GM20431 (cell line): ENCODE data around the gene STK33.
"Not testable (repeated sequence)": the region's sequence is repeated elsewhere in the genome, so short reads cannot be mapped to it uniquely, and the experiment has no call there.

ENCODE experiments used
- in situ Hi-C: fragments of 300-500 bp; cut with MseI, MboI; formaldehyde crosslinking; loops from one replicate; pipeline ENCODE4 v1.15.0; 2020; ENCODE audit warnings: low sequenced_read_pairs; ENCODE audit not compliant: unreplicated experiment

Gene STK33

GRCh38 chr11:8561461-8561860 lies 32.6 kb downstream of the STK33 start:
- in situ Hi-C loops: loop anchor here (10.0 to 25.0 kb wide), 2 partner anchors 199 to 337 kb away; no protein-coding TSS in a partner anchor

DNA sequence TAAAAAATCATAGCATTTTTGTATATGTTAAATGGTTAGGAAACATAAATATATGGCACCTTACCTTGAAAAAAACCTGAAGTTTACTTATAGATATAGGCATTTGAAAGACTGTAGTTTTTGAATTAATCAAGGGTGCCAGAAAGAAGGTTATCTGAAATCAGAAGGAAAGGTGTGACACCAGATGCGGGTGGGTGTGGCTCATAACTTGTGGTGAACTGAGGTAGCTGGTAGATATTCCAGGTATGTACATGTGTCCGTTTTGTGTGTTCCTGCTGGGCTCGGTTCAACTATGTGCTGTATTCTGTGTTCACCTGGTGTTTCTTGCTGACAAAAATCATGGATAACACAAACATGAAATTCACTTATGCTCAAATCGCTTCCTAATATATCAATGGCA lies 35.6 kb downstream of the STK33 start:
- in situ Hi-C loops: loop anchor here (25.0 kb wide), 1 partner anchor 196 kb away; no protein-coding TSS in a partner anchor

- in situ Hi-C loops: no loop called here
Observed at GRCh38 chr11:8545698-8546366, 48.2 kb downstream of the STK33 start.

- in situ Hi-C loops: no loop called here
Observed at GRCh38 chr11:8544807-8545206, 49.2 kb downstream of the STK33 start.

DNA sequence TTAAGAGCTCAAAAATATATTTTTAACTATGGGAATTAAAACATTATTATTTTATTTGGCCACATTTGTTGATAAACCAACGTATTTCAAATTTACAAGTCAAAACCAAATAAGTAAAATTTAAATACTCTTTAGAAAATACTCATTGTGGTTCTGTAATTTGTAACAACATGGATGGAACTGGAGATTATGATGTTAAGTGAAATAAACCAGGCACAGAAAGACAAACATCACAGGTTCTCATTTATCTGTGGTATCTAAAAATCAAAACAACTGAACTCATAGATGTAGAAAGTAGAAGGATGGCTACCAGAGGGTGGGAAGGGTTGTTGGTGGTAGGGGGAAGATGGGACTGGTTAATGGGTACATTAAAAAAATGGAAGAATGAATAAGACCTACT lies 50.8 kb downstream of the STK33 start:
- in situ Hi-C loops: no loop called here

DNA sequence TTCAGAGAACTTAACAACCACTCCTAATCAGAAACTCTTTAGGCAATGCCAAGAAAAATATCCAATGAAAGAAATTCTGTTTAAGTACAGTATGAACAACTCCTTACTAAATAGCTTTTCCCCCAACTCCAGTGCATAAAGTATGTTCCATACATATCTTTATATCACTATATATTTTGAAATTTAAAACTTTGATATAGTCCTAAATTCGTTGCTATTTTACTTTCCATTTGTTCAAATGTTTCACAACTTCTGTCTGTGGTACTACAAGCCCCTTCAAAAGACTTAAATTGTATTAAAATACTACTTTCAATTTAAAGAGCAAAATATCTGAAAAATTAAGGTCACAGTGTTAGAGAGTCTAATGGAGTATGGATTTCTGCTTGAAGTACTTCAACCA lies 52.6 kb downstream of the STK33 start:
- in situ Hi-C loops: no loop called here

- in situ Hi-C loops: no loop called here
Observed at GRCh38 chr11:8533332-8533731, 60.7 kb downstream of the STK33 start.

- in situ Hi-C loops: no loop called here
Observed at GRCh38 chr11:8532475-8532874, 61.6 kb downstream of the STK33 start.

GRCh38 chr11:8531982-8532381 lies 62.0 kb downstream of the STK33 start:
- in situ Hi-C loops: no loop called here

GRCh38 chr11:8531312-8531711 lies 62.7 kb downstream of the STK33 start:
- in situ Hi-C loops: no loop called here

- in situ Hi-C loops: no loop called here
Observed at GRCh38 chr11:8527939-8528338, 66.1 kb downstream of the STK33 start.

GRCh38 chr11:8523396-8523795 lies 70.6 kb downstream of the STK33 start:
- in situ Hi-C loops: no loop called here

GRCh38 chr11:8512547-8512946 lies 81.5 kb downstream of the STK33 start:
- in situ Hi-C loops: no loop called here

GRCh38 chr11:8503910-8504364 lies 90.1 kb downstream of the STK33 start:
- in situ Hi-C loops: no loop called here

- in situ Hi-C loops: no loop called here
Observed at GRCh38 chr11:8501836-8502235, 92.2 kb downstream of the STK33 start.

- in situ Hi-C loops: no loop called here
Observed at GRCh38 chr11:8488395-8488794, 105.6 kb downstream of the STK33 start.

GRCh38 chr11:8487261-8487660 lies 106.8 kb downstream of the STK33 start:
- in situ Hi-C loops: no loop called here

DNA sequence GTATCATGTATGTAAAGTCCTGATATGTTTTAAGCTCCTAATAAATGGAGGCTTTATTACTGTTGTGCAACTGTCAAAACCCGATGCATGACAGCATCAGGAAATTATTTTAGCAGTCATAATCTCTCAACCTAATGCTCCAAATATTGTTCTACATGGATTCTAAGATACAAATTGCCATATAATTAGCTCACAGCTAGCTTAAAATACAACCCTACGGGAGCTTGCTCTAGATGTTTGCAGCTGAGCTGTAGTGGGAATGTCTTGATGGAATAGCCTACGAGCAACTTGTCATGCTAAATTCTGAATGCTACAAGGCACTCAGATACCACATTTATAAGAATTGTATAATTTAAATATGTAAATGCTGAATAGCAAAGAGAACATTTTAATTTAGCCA lies 109.8 kb downstream of the STK33 start:
- in situ Hi-C loops: no loop called here

DNA sequence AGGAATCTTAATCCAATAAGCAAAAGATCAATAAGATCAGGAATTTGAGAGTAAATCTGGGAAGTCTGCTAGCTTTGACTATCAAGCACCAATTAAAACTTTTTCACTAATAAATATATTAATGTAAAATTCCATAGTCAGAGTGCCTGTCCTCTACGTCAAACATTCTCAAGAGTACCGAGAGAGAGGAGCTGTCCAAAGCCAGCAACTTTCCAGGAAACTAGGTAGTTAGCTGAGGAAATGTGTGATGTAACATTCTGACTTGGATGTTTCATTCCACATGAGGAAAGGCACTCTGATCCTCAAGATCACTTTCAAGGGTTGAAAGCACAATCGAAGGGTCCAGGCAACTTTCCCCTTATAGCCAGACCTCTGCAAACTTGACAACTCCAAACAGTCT lies 113.2 kb downstream of the STK33 start:
- in situ Hi-C loops: no loop called here

DNA sequence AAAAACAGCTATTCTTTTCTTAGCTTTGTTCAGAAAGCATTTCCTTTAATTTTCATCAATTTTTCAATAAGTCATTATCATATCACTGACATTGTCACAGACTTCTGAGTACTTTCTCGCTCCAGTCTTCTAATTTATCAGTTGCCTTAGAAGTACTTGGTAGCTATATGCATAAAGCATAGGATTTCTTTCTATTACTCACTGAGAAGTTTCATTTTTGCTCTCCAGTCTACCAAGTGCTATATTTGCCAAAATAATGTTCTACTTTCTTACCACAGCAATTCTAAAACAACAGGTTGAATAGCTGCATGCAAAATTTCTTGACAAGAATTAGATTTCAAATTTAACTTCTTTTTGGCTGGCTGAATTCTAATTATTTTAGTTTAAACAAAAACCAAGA lies 116.3 kb downstream of the STK33 start:
- in situ Hi-C loops: no loop called here

- in situ Hi-C loops: no loop called here
Observed at GRCh38 chr11:8477151-8477550, 116.9 kb downstream of the STK33 start.

GRCh38 chr11:8467806-8468205 lies 126.2 kb downstream of the STK33 start:
- in situ Hi-C loops: not testable (repeated sequence)
